Endothelial cell of umbilical vein (primary cell): ENCODE measurements around the gene TSPAN15.

Experiments used
- EZH2 ChIP-seq: IDR thresholded peaks from 2 replicates; pipeline ENCODE4 v1.6.1; 2012; ENCODE audit warnings: borderline replicate concordance, low read depth, mild to moderate bottlenecking, moderate library complexity, low read length, inconsistent platforms; ENCODE audit not compliant: severe bottlenecking
- JUN ChIP-seq: IDR thresholded peaks from 2 replicates; pipeline ENCODE4 v1.6.1; 2011; ENCODE audit warnings: borderline replicate concordance, low read depth; ENCODE audit not compliant: insufficient read length, insufficient read depth
- MYC ChIP-seq: IDR thresholded peaks from one replicate; pipeline ENCODE4 v1.6.1; 2011; ENCODE audit warnings: mild to moderate bottlenecking, low read depth, low read length
- POLR2A ChIP-seq: IDR thresholded peaks from 2 replicates; pipeline ENCODE4 v1.6.1; 2012; ENCODE audit warnings: low read depth, mild to moderate bottlenecking, control low read depth, low read length
- TF ChIP-seq, protein P1 (sequence below), 2 donors: IDR thresholded peaks; 1 replicate in 1 of 2; 2 replicates in 1 of 2; pipeline ENCODE4 v1.5.1; 2011; ENCODE audit warnings: low read length in 2 of 2, mild to moderate bottlenecking in 2 of 2, moderate library complexity in 2 of 2, control low read depth in 1 of 2, inconsistent platforms in 1 of 2, low read depth in 1 of 2; ENCODE audit not compliant: insufficient read depth in 1 of 2; ENCODE audit errors: extremely low read depth in 1 of 2
- TF ChIP-seq, protein P2 (sequence below): IDR thresholded peaks from 2 replicates; pipeline ENCODE4 v1.6.1; 2011; ENCODE audit not compliant: insufficient read depth, insufficient read length

DNA sequence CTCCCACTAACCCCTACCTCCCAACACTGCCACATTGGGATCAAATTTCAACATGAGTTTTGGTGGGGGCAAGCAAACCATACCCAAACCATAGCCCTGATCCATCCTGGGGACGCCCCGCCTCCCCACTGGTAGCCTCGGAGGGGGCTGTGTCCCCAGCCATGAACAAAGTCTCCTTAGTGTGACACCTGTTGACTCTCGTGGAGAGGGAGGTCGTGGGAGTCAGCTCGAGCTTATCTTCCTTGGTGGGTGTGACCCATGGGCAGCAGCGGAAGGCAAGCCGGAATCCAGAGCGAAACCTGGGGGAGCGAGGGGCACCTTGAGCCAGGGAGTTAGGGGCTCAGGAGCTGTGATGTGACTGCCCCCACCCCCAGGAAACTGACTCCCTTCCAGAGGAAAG lies 46.5 kb upstream of the TSPAN15 start:
- TF ChIP-seq JUN (no peak), POLR2A (no peak), EZH2 (no peak), MYC (no peak)
- TF ChIP-seq, protein P1, sequence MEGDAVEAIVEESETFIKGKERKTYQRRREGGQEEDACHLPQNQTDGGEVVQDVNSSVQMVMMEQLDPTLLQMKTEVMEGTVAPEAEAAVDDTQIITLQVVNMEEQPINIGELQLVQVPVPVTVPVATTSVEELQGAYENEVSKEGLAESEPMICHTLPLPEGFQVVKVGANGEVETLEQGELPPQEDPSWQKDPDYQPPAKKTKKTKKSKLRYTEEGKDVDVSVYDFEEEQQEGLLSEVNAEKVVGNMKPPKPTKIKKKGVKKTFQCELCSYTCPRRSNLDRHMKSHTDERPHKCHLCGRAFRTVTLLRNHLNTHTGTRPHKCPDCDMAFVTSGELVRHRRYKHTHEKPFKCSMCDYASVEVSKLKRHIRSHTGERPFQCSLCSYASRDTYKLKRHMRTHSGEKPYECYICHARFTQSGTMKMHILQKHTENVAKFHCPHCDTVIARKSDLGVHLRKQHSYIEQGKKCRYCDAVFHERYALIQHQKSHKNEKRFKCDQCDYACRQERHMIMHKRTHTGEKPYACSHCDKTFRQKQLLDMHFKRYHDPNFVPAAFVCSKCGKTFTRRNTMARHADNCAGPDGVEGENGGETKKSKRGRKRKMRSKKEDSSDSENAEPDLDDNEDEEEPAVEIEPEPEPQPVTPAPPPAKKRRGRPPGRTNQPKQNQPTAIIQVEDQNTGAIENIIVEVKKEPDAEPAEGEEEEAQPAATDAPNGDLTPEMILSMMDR (IDR thresholded peaks at IDR 0.05; ENCODE audit: extremely low read depth in 1 of 2, insufficient read depth in 1 of 2, low read depth in 1 of 2, low read length in 2 of 2): no peak
- TF ChIP-seq, protein P2, sequence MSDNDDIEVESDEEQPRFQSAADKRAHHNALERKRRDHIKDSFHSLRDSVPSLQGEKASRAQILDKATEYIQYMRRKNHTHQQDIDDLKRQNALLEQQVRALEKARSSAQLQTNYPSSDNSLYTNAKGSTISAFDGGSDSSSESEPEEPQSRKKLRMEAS: no peak
